Measurements from ENCODE around the gene CARD14.

DNA sequence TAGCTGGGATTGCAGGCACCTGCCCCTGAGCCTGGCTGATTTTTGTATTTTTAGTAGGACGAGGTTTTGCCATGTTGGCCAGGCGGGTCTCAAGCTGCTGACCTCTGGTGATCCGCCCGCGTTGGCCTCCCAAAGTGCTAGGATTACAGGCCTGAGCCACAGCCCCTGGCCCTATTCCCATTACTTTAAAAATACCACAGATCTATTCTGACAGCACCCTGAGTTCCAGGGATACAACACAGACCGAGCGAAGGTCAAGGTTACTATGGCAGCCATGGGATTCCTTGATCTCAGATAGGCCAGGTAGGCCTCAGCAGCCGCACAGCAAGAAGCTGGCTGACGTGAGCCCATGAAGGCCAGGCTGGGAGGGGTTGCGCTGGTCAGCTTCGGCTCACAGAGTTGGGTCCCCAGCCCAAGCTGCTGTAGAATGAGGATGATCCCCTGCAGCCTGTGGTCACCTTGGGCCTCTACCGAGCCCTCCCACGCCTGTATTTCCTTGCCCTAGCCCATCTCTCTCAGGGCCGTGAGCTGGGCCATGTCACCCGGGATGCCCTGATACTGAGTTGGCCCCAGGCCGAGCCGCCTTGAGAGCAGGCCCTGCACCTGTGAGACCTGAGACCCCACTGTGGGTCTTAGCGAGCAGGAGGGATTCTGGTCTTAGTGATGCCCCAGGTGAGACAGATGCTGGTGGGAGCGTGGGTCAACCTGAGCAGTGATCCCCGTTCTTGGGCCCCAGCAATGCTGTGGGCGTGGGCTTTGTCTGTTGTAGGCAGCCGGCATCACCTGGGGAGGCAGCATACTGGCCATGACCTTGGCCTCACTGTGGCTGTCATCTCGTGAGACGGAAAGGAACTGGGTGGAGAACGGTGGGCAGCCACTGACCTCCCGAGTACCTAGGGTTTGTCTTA is 74.0 kb downstream of the CARD14 start:
- TF ChIP-seq CTCF (IDR thresholded peaks at IDR 0.05) (no peak), EZH2 (IDR thresholded peaks at IDR 0.05; ENCODE audit: borderline replicate concordance, insufficient read depth, low read depth, low read length, poor library complexity, severe bottlenecking) (no peak)

Data from B cell (primary cell).